Calu3 (cell line): ENCODE data around the gene LYG2. TPM values are rescaled to one million over a fixed set of nuclear protein-coding genes. Genes with fewer than 3 reads are reported as not detected.

Experiments
- BruUV-seq: library from RNA; stranded (reverse); fragments of 400-500 nt; replicated peaks from 2 replicates; lab custom pipeline; 2021; lab: Mats Ljungman, UMichigan
- CTCF ChIA-PET: fragments of 300-600 bp; sonication (Branson Sonifier 250); formaldehyde crosslinking; loops from one replicate; lab custom pipeline; 2022; ENCODE audit warnings: antibody characterized with exemption; lab: Charles Lee
- DNase-seq: peaks from one replicate; pipeline ENCODE4 v3.0.0; 2022
- H3K27ac Mint-ChIP-seq: one replicate; pipeline ENCODE4 v1.8.0; 2022; ENCODE audit warnings: mixed read lengths; ENCODE audit not compliant: unreplicated experiment
- H3K27me3 Mint-ChIP-seq: one replicate; pipeline ENCODE4 v1.8.0; 2022; ENCODE audit warnings: mixed read lengths; ENCODE audit not compliant: unreplicated experiment
- H3K36me3 Mint-ChIP-seq: one replicate; pipeline ENCODE4 v1.8.0; 2022; ENCODE audit warnings: mild to moderate bottlenecking, moderate library complexity, mixed read lengths; ENCODE audit not compliant: insufficient read depth, unreplicated experiment
- H3K4me1 Mint-ChIP-seq: one replicate; pipeline ENCODE4 v1.8.0; 2022; ENCODE audit warnings: mild to moderate bottlenecking, low read depth, mixed read lengths; ENCODE audit not compliant: unreplicated experiment
- H3K4me3 Mint-ChIP-seq: one replicate; pipeline ENCODE4 v1.8.0; 2022; ENCODE audit warnings: mild to moderate bottlenecking, low read depth, moderate library complexity, mixed read lengths; ENCODE audit not compliant: unreplicated experiment
- H3K9me3 Mint-ChIP-seq: one replicate; pipeline ENCODE4 v1.8.0; 2022; ENCODE audit warnings: low read depth, mixed read lengths; ENCODE audit not compliant: unreplicated experiment
- intact Hi-C: fragments of 100-400 bp; cut with micrococcal nuclease; formaldehyde crosslinking; loops from one replicate; pipeline ENCODE4 v1.10.0; 2022; ENCODE audit not compliant: unreplicated experiment
- total RNA-seq: library from RNA; stranded (reverse); gene quantifications from 2 replicates; pipeline ENCODE4 v1.2.3, GENCODE V29; 2022
- TF ChIP-seq, protein P1 (sequence below): fragments of 200-600 bp; IDR thresholded peaks from one replicate; pipeline ENCODE4 v1.8.0; 2022; ENCODE audit warnings: antibody characterized with exemption; ENCODE audit not compliant: unreplicated experiment

The LYG2 gene
- total RNA-seq, 1 experiment from 2014 or later: not detected

DNA sequence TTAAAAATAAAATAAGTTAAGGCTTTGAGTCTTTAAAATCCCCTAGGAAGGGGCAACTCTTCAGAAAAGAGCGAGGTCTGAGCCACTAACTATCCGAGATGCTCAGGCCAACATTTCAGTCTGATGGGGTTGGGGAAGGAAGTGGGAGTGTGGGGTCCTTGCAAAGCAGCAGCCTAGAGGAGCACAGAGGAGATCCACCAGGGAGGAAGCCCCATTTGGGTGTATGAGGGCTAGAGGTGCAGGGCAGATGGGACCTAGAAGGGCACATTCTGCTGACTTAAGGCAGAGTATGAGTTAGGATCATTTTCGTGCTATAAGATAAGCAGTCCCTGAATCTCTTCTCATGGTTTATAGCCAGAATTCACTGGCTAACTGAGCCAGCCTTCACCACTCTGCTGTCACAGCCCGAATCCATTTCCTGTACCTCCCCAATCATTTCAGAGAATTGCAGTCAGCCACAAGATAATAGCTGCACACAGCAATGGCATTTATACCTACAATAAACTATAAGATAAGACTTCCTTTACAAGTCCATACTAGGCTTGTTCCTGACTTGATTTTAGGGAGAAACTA is 37.5 kb downstream of the LYG2 start:
- TF ChIP-seq, protein P1, sequence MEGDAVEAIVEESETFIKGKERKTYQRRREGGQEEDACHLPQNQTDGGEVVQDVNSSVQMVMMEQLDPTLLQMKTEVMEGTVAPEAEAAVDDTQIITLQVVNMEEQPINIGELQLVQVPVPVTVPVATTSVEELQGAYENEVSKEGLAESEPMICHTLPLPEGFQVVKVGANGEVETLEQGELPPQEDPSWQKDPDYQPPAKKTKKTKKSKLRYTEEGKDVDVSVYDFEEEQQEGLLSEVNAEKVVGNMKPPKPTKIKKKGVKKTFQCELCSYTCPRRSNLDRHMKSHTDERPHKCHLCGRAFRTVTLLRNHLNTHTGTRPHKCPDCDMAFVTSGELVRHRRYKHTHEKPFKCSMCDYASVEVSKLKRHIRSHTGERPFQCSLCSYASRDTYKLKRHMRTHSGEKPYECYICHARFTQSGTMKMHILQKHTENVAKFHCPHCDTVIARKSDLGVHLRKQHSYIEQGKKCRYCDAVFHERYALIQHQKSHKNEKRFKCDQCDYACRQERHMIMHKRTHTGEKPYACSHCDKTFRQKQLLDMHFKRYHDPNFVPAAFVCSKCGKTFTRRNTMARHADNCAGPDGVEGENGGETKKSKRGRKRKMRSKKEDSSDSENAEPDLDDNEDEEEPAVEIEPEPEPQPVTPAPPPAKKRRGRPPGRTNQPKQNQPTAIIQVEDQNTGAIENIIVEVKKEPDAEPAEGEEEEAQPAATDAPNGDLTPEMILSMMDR: no peak
- BruUV-seq: no TSS peak
- Mint-ChIP-seq H3K27me3 (no peaks in the 10 kb centered on the region), H3K4me1 (no peaks in the 10 kb centered on the region), H3K9me3 (no peaks in the 10 kb centered on the region), H3K4me3 (no peak overlapping the region), H3K36me3 (no peaks in the 10 kb centered on the region), H3K27ac (no peak overlapping the region)
- intact Hi-C loops: no loop called here
- DNase-seq: no peak
- CTCF ChIA-PET: no interaction called here

DNA sequence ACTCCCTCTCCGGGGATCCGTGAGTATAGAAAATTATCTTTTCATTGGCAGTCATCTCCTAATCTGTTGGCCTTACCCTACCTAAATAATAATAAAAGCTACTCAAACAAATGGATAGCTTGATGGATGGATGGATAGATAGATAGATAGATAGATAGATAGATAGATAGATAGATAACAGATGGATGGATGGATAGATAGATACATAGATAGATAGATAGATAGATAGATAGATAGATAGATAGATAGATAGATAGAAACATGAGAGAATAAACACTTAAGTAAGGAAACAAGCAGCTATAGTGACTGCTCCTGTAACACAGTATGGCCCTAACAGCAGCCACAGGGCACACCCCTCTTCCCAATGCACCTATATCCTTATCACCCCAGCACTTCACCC is 39.4 kb downstream of the LYG2 start:
- intact Hi-C loops: no loop called here
- Mint-ChIP-seq H3K4me1 (no peaks in the 10 kb centered on the region), H3K9me3 (no peaks in the 10 kb centered on the region), H3K27me3 (no peaks in the 10 kb centered on the region), H3K27ac (no peak overlapping the region), H3K36me3 (no peaks in the 10 kb centered on the region), H3K4me3 (no peak overlapping the region)
- no TSS peak for BruUV-seq
- TF ChIP-seq, protein P1: no peak
- CTCF ChIA-PET: no interaction called here
- no peak for DNase-seq

DNA sequence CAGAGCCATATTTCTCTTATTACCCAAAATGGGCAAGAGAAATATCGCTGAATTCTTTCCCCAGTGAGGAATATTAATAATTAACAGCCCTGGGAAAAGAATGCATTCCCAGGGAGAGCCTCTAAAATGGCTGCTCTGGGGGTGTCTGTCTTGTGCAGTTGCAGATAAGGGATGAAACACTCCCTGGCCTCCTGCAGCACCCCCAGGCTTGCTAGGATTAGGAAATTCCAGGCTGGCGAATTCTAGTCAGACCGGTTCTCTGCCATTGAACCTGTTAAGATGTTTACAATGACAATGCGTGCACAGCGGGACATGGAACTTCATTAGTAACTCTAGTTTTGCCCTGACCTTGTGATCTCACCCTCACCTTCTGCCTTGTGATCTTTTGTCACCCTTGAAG is 50.0 kb downstream of the LYG2 start:
- Mint-ChIP-seq H3K9me3 (peaks cover 16% of the 10 kb centered on the region), H3K4me1 (no peaks in the 10 kb centered on the region), H3K36me3 (peaks cover 4% of the 10 kb centered on the region), H3K27me3 (no peaks in the 10 kb centered on the region), H3K4me3 (no peak overlapping the region), H3K27ac (no peak overlapping the region)
- no TSS peak for BruUV-seq
- intact Hi-C loops: no loop called here
- DNase-seq: peak; percentile 15
- CTCF ChIA-PET: interaction anchor here (0.6 kb wide), 1 partner anchor 83 kb away, joined by 3 read pairs; no protein-coding TSS in a partner anchor
- TF ChIP-seq, protein P1: no peak

DNA sequence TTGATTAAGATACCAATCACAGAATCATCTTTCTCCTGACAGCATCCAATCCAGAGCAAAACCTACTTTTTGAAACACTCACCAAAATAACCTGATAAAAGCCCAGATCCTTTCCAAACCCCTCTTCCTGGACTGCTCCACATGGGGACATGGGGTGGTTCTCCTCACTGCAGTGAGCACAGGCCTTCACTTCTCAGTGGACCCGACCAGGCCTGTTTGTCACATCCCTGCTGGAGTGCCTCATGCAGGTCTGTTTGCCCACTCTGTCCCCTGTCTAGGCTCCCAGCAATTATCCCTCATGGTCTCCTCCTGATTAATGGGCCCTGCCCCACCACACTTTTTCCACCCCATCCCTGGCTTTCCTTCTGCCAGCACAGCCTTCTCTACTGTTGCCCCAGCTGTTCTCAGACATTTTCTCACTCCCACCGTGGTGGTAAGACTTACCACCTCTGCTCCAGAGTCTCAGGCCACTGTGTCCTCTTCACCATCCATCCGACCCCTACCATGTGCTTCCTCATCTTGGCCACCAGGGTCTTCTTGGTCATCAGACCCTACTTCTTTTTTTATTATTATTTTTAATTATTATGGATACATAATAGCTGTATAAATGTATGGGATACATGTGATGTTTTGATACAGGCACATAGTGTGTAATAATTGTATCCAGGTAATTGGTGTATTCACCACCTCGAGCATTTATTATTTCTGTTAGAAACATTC is 53.3 kb downstream of the LYG2 start:
- peaks cover 8% of the 10 kb centered on the region for H3K36me3 Mint-ChIP-seq
- no peak for DNase-seq
- no peaks in the 10 kb centered on the region for H3K4me1 Mint-ChIP-seq
- no TSS peak for BruUV-seq
- H3K27ac Mint-ChIP-seq: no peak overlapping the region
- no peaks in the 10 kb centered on the region for H3K27me3 Mint-ChIP-seq
- peaks cover 10% of the 10 kb centered on the region for H3K9me3 Mint-ChIP-seq
- H3K4me3 Mint-ChIP-seq: no peak overlapping the region
- TF ChIP-seq, protein P1: no peak
- intact Hi-C loops: no loop called here
- CTCF ChIA-PET: no interaction called here
